GM21576 (cell line): Measurements from ENCODE around the gene CACNA1G.

ENCODE experiments used
- ATAC-seq: cut with Tn5 transposase; IDR thresholded peaks from one replicate; pipeline ENCODE4 v1.9.1; 2021; ENCODE audit warnings: mild to moderate bottlenecking, moderate library complexity; ENCODE audit not compliant: unreplicated experiment

Gene CACNA1G

GRCh38 chr17:50642722-50643656 lies 82.5 kb downstream of the CACNA1G start:
- no peak for ATAC-seq

GRCh38 chr17:50645748-50646682 lies 85.5 kb downstream of the CACNA1G start:
- no peak for ATAC-seq

- no peak for ATAC-seq
These were observed 86.7 kb downstream of the CACNA1G start for GRCh38 chr17:50647187-50647586.

GRCh38 chr17:50649042-50649908 lies 88.8 kb downstream of the CACNA1G start:
- ATAC-seq, result no peak

- ATAC-seq, result no peak
These were observed 91.1 kb downstream of the CACNA1G start for GRCh38 chr17:50651661-50652060.

- ATAC-seq, result no peak
These were observed 93.2 kb downstream of the CACNA1G start for GRCh38 chr17:50653738-50654137.

- ATAC-seq, result no peak
These were observed 96.0 kb downstream of the CACNA1G start for GRCh38 chr17:50656509-50656908.

- no peak for ATAC-seq
These were observed 96.5 kb downstream of the CACNA1G start for GRCh38 chr17:50657054-50657453.

GRCh38 chr17:50657627-50658026 lies 97.1 kb downstream of the CACNA1G start:
- no peak for ATAC-seq

GRCh38 chr17:50658616-50659015 lies 98.1 kb downstream of the CACNA1G start:
- no peak for ATAC-seq

GRCh38 chr17:50659179-50659578 lies 98.7 kb downstream of the CACNA1G start:
- ATAC-seq, result no peak

- ATAC-seq, result no peak
These were observed 99.7 kb downstream of the CACNA1G start for GRCh38 chr17:50660042-50660886.

GRCh38 chr17:50660887-50661345 lies 100.4 kb downstream of the CACNA1G start:
- no peak for ATAC-seq

GRCh38 chr17:50661348-50661747 lies 100.8 kb downstream of the CACNA1G start:
- ATAC-seq, result no peak

GRCh38 chr17:50661795-50662391 lies 101.4 kb downstream of the CACNA1G start:
- ATAC-seq, result no peak

- no peak for ATAC-seq
These were observed 102.2 kb downstream of the CACNA1G start for GRCh38 chr17:50662632-50663225.

- no peak for ATAC-seq
These were observed 103.4 kb downstream of the CACNA1G start for GRCh38 chr17:50663812-50664374.

- ATAC-seq, result no peak
These were observed 104.4 kb downstream of the CACNA1G start for GRCh38 chr17:50664788-50665458.
